Right cardiac atrium (tissue), 5 donors: ENCODE measurements around the gene ISG20L2. TPM values are rescaled to one million over a fixed set of nuclear protein-coding genes. Genes with fewer than 3 reads are reported as not detected.
A peak's percentile ranks its signal among the peaks of the same experiment; 100 is the strongest.

ENCODE experiments used
- ATAC-seq, 2 donors: fragments of 200-7000 bp; cut with Tn5 transposase; one replicate each; pipeline versions ENCODE4 v1.8.0 to v1.9.1; 2020; ENCODE audit warnings: moderate library complexity in 2 of 2, mild to moderate bottlenecking in 1 of 2
- DNase-seq, 3 donors: peaks; one replicate each; pipeline ENCODE4 v3.0.0-alpha.2; 2020
- H3K27ac ChIP-seq: one replicate; pipeline ENCODE4 v1.5.1; 2013; ENCODE audit warnings: mild to moderate bottlenecking, low read length, control low read depth, moderate library complexity
- H3K27me3 ChIP-seq: one replicate; pipeline ENCODE4 v1.6.1; 2013; ENCODE audit not compliant: control insufficient read depth, insufficient read depth
- H3K4me1 ChIP-seq: one replicate; pipeline ENCODE4 v1.6.1; 2013; ENCODE audit warnings: low read length; ENCODE audit not compliant: control insufficient read depth, insufficient read depth
- H3K4me3 ChIP-seq: one replicate; pipeline ENCODE4 v1.5.1; 2013; ENCODE audit warnings: low read length, control low read depth
- H3K9me3 ChIP-seq: one replicate; pipeline ENCODE4 v1.6.1; 2013; ENCODE audit warnings: low read length; ENCODE audit not compliant: control insufficient read depth
- WGBS: extraction: QIAGEN DNeasy Blood & Tissue Kit; methylation state at CpG from one replicate; pipeline ENCODE4 v1.1.7; 2013; 5-methylcytosine and 5-hydroxymethylcytosine counted together
- intact Hi-C, 4 donors: fragments of 100-400 bp; cut with DNase I; formaldehyde crosslinking; loops; one replicate each; pipeline versions ENCODE4 v1.11.0 to v1.14.0; 2022 to 2023
- polyA plus RNA-seq: library from polyadenylated mRNA; stranded (reverse); fragments of 200-250 nt; gene quantifications from one replicate; pipeline ENCODE4 v1.2.3, GENCODE V29; 2013
- total RNA-seq, 4 donors: library from RNA; stranded (reverse); fragmentation: NEBNext Ultra II Directional; extraction: Animal tissue kit (Norgen Biotek cat#: 25700); gene quantifications; one replicate each; pipeline ENCODE4 v1.2.1, GENCODE V29; 2021
- donor health status: healthy with polysubstance abuse.
- donor health status: DM: no; HTN: yes; CAD: no.
- donor health status: DM: no; HTN: no; CAD: no.
- donor health status: DM: no; HTN: yes; CAD: no; lungs with severe emphysema.
- donor health status: DM: yes; HTN: yes; CAD: no.

ISG20L2 gene
- total and polyA plus RNA-seq, 5 donors, result 9.2 to 23.0 (median 13.1) TPM

GRCh38 chr1:156684227-156684782 lies 44.3 kb downstream of the ISG20L2 start:
- ATAC-seq (no peak), DNase-seq (peak in 1 of 3 donors; percentile 21)
- intact Hi-C loops, result loop anchor here in 1 of 4 donors (10.0 kb wide), 1 partner anchor 200 kb away; no protein-coding TSS in a partner anchor
- H3K9me3 ChIP-seq, result no peaks in the 10 kb centered on the region
- H3K27ac ChIP-seq, result no peak overlapping the region
- WGBS, result 75% methylated on average over 5 of the region's 5 CpGs
- no peaks in the 10 kb centered on the region for H3K27me3 ChIP-seq
- no peak overlapping the region for H3K4me3 ChIP-seq
- H3K4me1 ChIP-seq, result no peaks in the 10 kb centered on the region

- Histone ChIP-seq H3K4me3 (no peak overlapping the region), H3K4me1 (no peaks in the 10 kb centered on the region), H3K9me3 (no peaks in the 10 kb centered on the region), H3K27ac (no peak overlapping the region), H3K27me3 (no peaks in the 10 kb centered on the region)
- ATAC-seq (no peak), DNase-seq (peak in 1 of 3 donors; percentile 24)
- intact Hi-C loops, result loop anchor here in 1 of 4 donors (10.0 kb wide), 1 partner anchor 202 kb away; no protein-coding TSS in a partner anchor
- WGBS, result 63% methylated on average over 5 of the region's 5 CpGs
Observed at GRCh38 chr1:156682166-156682890, 46.2 kb downstream of the ISG20L2 start.

- Histone ChIP-seq H3K9me3 (no peaks in the 10 kb centered on the region), H3K27ac (no peak overlapping the region), H3K27me3 (no peaks in the 10 kb centered on the region), H3K4me3 (no peak overlapping the region), H3K4me1 (no peaks in the 10 kb centered on the region)
- no peak for ATAC-seq
- intact Hi-C loops, result loop anchor here in 1 of 4 donors (10.0 kb wide), 1 partner anchor 203 kb away; no protein-coding TSS in a partner anchor
- DNase-seq, result peak in 1 of 3 donors; percentile 24
- WGBS, result 76% methylated on average over 8 of the region's 8 CpGs
Observed at GRCh38 chr1:156681196-156681960, 47.2 kb downstream of the ISG20L2 start.

GRCh38 chr1:156680056-156680455 lies 48.5 kb downstream of the ISG20L2 start:
- Histone ChIP-seq H3K27me3 (no peaks in the 10 kb centered on the region), H3K4me1 (no peaks in the 10 kb centered on the region), H3K9me3 (no peaks in the 10 kb centered on the region), H3K27ac (no peak overlapping the region), H3K4me3 (no peak overlapping the region)
- WGBS, result 60% methylated on average over 2 of the region's 2 CpGs
- ATAC-seq, result no peak
- intact Hi-C loops, result loop anchor here in 1 of 4 donors (10.0 kb wide), 1 partner anchor 205 kb away; no protein-coding TSS in a partner anchor
- DNase-seq, result peak in 1 of 3 donors; percentile 3

- Histone ChIP-seq H3K27me3 (no peaks in the 10 kb centered on the region), H3K27ac (peak overlapping the region; percentile 81), H3K4me1 (peaks cover 7% of the 10 kb centered on the region), H3K9me3 (no peaks in the 10 kb centered on the region), H3K4me3 (peak overlapping the region; percentile 66)
- intact Hi-C loops, result loop anchor here in 3 of 4 donors (1.0 to 2.0 kb wide), 3 partner anchors 17 to 19 kb away; no protein-coding TSS in a partner anchor
- DNase-seq, result peak; percentile 82 to 89 (median 87)
- 1% methylated on average over 22 of the region's 22 CpGs for WGBS
- peak; percentile 67 to 75 for ATAC-seq
Observed at GRCh38 chr1:156677616-156678596, 50.7 kb downstream of the ISG20L2 start.

- Histone ChIP-seq H3K27me3 (no peaks in the 10 kb centered on the region), H3K4me1 (peaks cover 9% of the 10 kb centered on the region)
- peak; percentile 89 to 92 for ATAC-seq
Observed at GRCh38 chr1:156676820-156677615, 51.5 kb downstream of the ISG20L2 start, which contains the start of gene NES. Gene NES, minus strand, starts transcription at chr1:156677407. Its CDS starts 143 bp downstream, at chr1:156677264.

GRCh38 chr1:156676114-156676819 lies 52.3 kb downstream of the ISG20L2 start:
- H3K27me3 ChIP-seq, result no peaks in the 10 kb centered on the region
- intact Hi-C loops, result loop anchor here in 1 of 4 donors (2.0 kb wide), 1 partner anchor 15 kb away; no protein-coding TSS in a partner anchor
- no peaks in the 10 kb centered on the region for H3K9me3 ChIP-seq
- peak overlapping the region; percentile 84 for H3K27ac ChIP-seq
- DNase-seq (peak in 1 of 3 donors; percentile 64), ATAC-seq (peak; percentile 11)
- peak overlapping the region; percentile 66 for H3K4me3 ChIP-seq
- peaks cover 9% of the 10 kb centered on the region for H3K4me1 ChIP-seq
- WGBS, result 5% methylated on average over 49 of the region's 49 CpGs

More at GRCh38 chr1:156676820-156677615, 51.5 kb downstream of the ISG20L2 start, which contains the start of gene NES:
- H3K9me3 ChIP-seq, result no peaks in the 10 kb centered on the region
- WGBS, result under 1% methylated on average over 70 of the region's 70 CpGs
- peak within 1 kb of the TSS; percentile 66 for H3K4me3 ChIP-seq
- intact Hi-C loops, result loop anchor here in 1 of 4 donors (2.0 kb wide), 1 partner anchor 16 kb away; no protein-coding TSS in a partner anchor
- DNase-seq, result peak; percentile 87 to 94 (median 91)
- H3K27ac ChIP-seq, result peak within 1 kb of the TSS; percentile 84

GRCh38 chr1:156675210-156676113 lies 53.1 kb downstream of the ISG20L2 start:
- no peaks in the 10 kb centered on the region for H3K27me3 ChIP-seq
- intact Hi-C loops, result loop anchor here in 1 of 4 donors (2.0 kb wide), 1 partner anchor 15 kb away; no protein-coding TSS in a partner anchor
- H3K9me3 ChIP-seq, result no peaks in the 10 kb centered on the region
- 28% methylated on average over 18 of the region's 18 CpGs for WGBS
- peak in 1 of 3 donors; percentile 61 for DNase-seq
- H3K27ac ChIP-seq, result peak overlapping the region; percentile 84
- peak overlapping the region; percentile 66 for H3K4me3 ChIP-seq
- peak in 1 of 2 donors; percentile 3 for ATAC-seq
- H3K4me1 ChIP-seq, result peaks cover 14% of the 10 kb centered on the region
